GM23338 (cell line): ENCODE data around the gene OTUB1.
A peak's percentile ranks its signal among the peaks of the same experiment; 100 is the strongest.

Source experiments
- CREB1 ChIP-seq: fragments of 250-450 bp; sonication (Bioruptor Pico); IDR thresholded peaks from 2 replicates; pipeline ENCODE4 v1.5.0; 2020; ENCODE audit warnings: low read depth, mild to moderate bottlenecking, moderate library complexity
- EZH2 ChIP-seq: fragments of 200-600 bp; sonication (generic); IDR thresholded peaks from one replicate; pipeline ENCODE4 v1.8.0; 2017; ENCODE audit warnings: antibody characterized with exemption, mild to moderate bottlenecking, low read depth; ENCODE audit not compliant: unreplicated experiment
- EZH2phosphoT487 ChIP-seq: fragments of 200-600 bp; sonication (generic); IDR thresholded peaks from one replicate; pipeline ENCODE4 v1.8.1; 2018; ENCODE audit warnings: antibody characterized with exemption; ENCODE audit not compliant: unreplicated experiment
- JUNB ChIP-seq: IDR thresholded peaks from one replicate; pipeline ENCODE4 v1.6.1; 2016; ENCODE audit warnings: antibody characterized with exemption; ENCODE audit not compliant: unreplicated experiment
- POLR2AphosphoS5 ChIP-seq: IDR thresholded peaks from 2 replicates; pipeline ENCODE4 v1.6.1; 2016; ENCODE audit warnings: antibody characterized with exemption, low read depth
- STAT1 ChIP-seq: IDR thresholded peaks from one replicate; pipeline ENCODE4 v1.6.1; 2016; ENCODE audit warnings: antibody characterized with exemption; ENCODE audit not compliant: unreplicated experiment
- ZNF114 ChIP-seq: fragments of 250-450 bp; sonication (Bioruptor Pico); IDR thresholded peaks from 2 replicates; pipeline ENCODE4 v1.5.0; 2020; ENCODE audit warnings: mild to moderate bottlenecking, moderate library complexity
- ZNF331 ChIP-seq: fragments of 250-450 bp; sonication (Bioruptor Pico); IDR thresholded peaks from 2 replicates; pipeline ENCODE4 v1.5.0; 2020; ENCODE audit warnings: low read depth, mild to moderate bottlenecking, moderate library complexity
- TF ChIP-seq, protein P1 (sequence below), 2 experiments: fragments of 200-600 bp in 1 of 2; sonication (generic) in 1 of 2; conservative IDR thresholded peaks; 2 replicates each; pipeline versions ENCODE4 v1.5.1 to v1.6.1; 2016 to 2017; ENCODE audit warnings: antibody characterized with exemption in 2 of 2, low read depth in 2 of 2, mild to moderate bottlenecking in 2 of 2, moderate library complexity in 1 of 2
- TF ChIP-seq, protein P2 (sequence below): IDR thresholded peaks from one replicate; pipeline ENCODE4 v1.6.1; 2018; ENCODE audit warnings: antibody characterized with exemption; ENCODE audit not compliant: unreplicated experiment
- TF ChIP-seq, protein P3 (sequence below): IDR thresholded peaks from 2 replicates; pipeline ENCODE4 v1.6.1; 2016; ENCODE audit warnings: antibody characterized with exemption
- TF ChIP-seq, protein P4 (sequence below): fragments of 250-450 bp; sonication (Bioruptor Pico); IDR thresholded peaks from 2 replicates; pipeline ENCODE4 v1.5.0; 2020; ENCODE audit warnings: mild to moderate bottlenecking, moderate library complexity

- TF ChIP-seq CREB1 (0 out of 2 replicates have a peak, but pooled peaks have one; percentile 31), EZH2 (no peak), EZH2phosphoT487 (no peak), POLR2AphosphoS5 (peak; percentile 56; the same call in 1 of the 2 replicates), ZNF114 (CRISPR knock-in tag) (no peak), STAT1 (no peak), JUNB (no peak), ZNF331 (CRISPR knock-in tag) (no peak)
- TF ChIP-seq, protein P1, sequence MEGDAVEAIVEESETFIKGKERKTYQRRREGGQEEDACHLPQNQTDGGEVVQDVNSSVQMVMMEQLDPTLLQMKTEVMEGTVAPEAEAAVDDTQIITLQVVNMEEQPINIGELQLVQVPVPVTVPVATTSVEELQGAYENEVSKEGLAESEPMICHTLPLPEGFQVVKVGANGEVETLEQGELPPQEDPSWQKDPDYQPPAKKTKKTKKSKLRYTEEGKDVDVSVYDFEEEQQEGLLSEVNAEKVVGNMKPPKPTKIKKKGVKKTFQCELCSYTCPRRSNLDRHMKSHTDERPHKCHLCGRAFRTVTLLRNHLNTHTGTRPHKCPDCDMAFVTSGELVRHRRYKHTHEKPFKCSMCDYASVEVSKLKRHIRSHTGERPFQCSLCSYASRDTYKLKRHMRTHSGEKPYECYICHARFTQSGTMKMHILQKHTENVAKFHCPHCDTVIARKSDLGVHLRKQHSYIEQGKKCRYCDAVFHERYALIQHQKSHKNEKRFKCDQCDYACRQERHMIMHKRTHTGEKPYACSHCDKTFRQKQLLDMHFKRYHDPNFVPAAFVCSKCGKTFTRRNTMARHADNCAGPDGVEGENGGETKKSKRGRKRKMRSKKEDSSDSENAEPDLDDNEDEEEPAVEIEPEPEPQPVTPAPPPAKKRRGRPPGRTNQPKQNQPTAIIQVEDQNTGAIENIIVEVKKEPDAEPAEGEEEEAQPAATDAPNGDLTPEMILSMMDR (conservative IDR thresholded peaks at IDR 0.05; ENCODE audit: low read depth in 2 of 2) = 0 out of 4 replicates have a peak, but pooled peaks of 1 of the 2 experiments have one; percentile 4
- TF ChIP-seq, protein P2, sequence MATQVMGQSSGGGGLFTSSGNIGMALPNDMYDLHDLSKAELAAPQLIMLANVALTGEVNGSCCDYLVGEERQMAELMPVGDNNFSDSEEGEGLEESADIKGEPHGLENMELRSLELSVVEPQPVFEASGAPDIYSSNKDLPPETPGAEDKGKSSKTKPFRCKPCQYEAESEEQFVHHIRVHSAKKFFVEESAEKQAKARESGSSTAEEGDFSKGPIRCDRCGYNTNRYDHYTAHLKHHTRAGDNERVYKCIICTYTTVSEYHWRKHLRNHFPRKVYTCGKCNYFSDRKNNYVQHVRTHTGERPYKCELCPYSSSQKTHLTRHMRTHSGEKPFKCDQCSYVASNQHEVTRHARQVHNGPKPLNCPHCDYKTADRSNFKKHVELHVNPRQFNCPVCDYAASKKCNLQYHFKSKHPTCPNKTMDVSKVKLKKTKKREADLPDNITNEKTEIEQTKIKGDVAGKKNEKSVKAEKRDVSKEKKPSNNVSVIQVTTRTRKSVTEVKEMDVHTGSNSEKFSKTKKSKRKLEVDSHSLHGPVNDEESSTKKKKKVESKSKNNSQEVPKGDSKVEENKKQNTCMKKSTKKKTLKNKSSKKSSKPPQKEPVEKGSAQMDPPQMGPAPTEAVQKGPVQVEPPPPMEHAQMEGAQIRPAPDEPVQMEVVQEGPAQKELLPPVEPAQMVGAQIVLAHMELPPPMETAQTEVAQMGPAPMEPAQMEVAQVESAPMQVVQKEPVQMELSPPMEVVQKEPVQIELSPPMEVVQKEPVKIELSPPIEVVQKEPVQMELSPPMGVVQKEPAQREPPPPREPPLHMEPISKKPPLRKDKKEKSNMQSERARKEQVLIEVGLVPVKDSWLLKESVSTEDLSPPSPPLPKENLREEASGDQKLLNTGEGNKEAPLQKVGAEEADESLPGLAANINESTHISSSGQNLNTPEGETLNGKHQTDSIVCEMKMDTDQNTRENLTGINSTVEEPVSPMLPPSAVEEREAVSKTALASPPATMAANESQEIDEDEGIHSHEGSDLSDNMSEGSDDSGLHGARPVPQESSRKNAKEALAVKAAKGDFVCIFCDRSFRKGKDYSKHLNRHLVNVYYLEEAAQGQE = no peak
- TF ChIP-seq, protein P3, sequence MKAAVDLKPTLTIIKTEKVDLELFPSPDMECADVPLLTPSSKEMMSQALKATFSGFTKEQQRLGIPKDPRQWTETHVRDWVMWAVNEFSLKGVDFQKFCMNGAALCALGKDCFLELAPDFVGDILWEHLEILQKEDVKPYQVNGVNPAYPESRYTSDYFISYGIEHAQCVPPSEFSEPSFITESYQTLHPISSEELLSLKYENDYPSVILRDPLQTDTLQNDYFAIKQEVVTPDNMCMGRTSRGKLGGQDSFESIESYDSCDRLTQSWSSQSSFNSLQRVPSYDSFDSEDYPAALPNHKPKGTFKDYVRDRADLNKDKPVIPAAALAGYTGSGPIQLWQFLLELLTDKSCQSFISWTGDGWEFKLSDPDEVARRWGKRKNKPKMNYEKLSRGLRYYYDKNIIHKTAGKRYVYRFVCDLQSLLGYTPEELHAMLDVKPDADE = no peak
- TF ChIP-seq, protein P4, sequence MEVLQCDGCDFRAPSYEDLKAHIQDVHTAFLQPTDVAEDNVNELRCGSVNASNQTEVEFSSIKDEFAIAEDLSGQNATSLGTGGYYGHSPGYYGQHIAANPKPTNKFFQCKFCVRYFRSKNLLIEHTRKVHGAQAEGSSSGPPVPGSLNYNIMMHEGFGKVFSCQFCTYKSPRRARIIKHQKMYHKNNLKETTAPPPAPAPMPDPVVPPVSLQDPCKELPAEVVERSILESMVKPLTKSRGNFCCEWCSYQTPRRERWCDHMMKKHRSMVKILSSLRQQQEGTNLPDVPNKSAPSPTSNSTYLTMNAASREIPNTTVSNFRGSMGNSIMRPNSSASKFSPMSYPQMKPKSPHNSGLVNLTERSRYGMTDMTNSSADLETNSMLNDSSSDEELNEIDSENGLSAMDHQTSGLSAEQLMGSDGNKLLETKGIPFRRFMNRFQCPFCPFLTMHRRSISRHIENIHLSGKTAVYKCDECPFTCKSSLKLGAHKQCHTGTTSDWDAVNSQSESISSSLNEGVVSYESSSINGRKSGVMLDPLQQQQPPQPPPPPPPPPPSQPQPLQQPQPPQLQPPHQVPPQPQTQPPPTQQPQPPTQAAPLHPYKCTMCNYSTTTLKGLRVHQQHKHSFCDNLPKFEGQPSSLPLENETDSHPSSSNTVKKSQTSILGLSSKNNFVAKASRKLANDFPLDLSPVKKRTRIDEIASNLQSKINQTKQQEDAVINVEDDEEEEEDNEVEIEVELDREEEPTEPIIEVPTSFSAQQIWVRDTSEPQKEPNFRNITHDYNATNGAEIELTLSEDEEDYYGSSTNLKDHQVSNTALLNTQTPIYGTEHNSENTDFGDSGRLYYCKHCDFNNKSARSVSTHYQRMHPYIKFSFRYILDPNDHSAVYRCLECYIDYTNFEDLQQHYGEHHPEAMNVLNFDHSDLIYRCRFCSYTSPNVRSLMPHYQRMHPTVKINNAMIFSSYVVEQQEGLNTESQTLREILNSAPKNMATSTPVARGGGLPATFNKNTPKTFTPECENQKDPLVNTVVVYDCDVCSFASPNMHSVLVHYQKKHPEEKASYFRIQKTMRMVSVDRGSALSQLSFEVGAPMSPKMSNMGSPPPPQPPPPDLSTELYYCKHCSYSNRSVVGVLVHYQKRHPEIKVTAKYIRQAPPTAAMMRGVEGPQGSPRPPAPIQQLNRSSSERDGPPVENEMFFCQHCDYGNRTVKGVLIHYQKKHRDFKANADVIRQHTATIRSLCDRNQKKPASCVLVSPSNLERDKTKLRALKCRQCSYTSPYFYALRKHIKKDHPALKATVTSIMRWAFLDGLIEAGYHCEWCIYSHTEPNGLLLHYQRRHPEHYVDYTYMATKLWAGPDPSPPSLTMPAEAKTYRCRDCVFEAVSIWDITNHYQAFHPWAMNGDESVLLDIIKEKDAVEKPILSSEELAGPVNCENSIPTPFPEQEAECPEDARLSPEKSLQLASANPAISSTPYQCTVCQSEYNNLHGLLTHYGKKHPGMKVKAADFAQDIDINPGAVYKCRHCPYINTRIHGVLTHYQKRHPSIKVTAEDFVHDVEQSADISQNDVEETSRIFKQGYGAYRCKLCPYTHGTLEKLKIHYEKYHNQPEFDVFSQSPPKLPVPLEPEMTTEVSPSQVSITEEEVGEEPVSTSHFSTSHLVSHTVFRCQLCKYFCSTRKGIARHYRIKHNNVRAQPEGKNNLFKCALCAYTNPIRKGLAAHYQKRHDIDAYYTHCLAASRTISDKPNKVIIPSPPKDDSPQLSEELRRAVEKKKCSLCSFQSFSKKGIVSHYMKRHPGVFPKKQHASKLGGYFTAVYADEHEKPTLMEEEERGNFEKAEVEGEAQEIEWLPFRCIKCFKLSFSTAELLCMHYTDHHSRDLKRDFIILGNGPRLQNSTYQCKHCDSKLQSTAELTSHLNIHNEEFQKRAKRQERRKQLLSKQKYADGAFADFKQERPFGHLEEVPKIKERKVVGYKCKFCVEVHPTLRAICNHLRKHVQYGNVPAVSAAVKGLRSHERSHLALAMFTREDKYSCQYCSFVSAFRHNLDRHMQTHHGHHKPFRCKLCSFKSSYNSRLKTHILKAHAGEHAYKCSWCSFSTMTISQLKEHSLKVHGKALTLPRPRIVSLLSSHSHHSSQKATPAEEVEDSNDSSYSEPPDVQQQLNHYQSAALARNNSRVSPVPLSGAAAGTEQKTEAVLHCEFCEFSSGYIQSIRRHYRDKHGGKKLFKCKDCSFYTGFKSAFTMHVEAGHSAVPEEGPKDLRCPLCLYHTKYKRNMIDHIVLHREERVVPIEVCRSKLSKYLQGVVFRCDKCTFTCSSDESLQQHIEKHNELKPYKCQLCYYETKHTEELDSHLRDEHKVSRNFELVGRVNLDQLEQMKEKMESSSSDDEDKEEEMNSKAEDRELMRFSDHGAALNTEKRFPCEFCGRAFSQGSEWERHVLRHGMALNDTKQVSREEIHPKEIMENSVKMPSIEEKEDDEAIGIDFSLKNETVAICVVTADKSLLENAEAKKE (CRISPR knock-in tag) = no peak
Measured at GRCh38 chr11:63999349-64000025, 13.2 kb downstream of the OTUB1 start.
